ENCODE measurements around the gene SEC24C.
"Not testable (repeated sequence)": the region's sequence is repeated elsewhere in the genome, so short reads cannot be mapped to it uniquely, and the experiment has no call there.

The SEC24C gene

GRCh38 chr10:73788864-73789658 is 44.9 kb downstream of the SEC24C start:
- H3K27me3 ChIP-seq (ENCODE audit: control insufficient read depth, insufficient read depth, low read length), result no peaks in the 10 kb centered on the region
- no peak overlapping the region for H3K9ac ChIP-seq (ENCODE audit: low read depth, low read length)
- no peaks in the 10 kb centered on the region for H3K9me3 ChIP-seq (ENCODE audit: control insufficient read depth, insufficient read depth, low read length)
- no peak overlapping the region for H3K4me3 ChIP-seq (ENCODE audit: low read depth, low read length)
- H3K4me1 ChIP-seq (ENCODE audit: control insufficient read depth, insufficient read depth, low read length), result peaks cover 4% of the 10 kb centered on the region
- H3K36me3 ChIP-seq (ENCODE audit: control insufficient read depth, insufficient read depth, low read length), result peaks cover 31% of the 10 kb centered on the region

GRCh38 chr10:73789659-73790055 is 45.5 kb downstream of the SEC24C start:
- Histone ChIP-seq H3K9ac (ENCODE audit: low read depth, low read length) (no peak overlapping the region), H3K27me3 (ENCODE audit: control insufficient read depth, insufficient read depth, low read length) (no peaks in the 10 kb centered on the region), H3K4me1 (ENCODE audit: control insufficient read depth, insufficient read depth, low read length) (peaks cover 4% of the 10 kb centered on the region), H3K9me3 (ENCODE audit: control insufficient read depth, insufficient read depth, low read length) (no peaks in the 10 kb centered on the region), H3K36me3 (ENCODE audit: control insufficient read depth, insufficient read depth, low read length) (peaks cover 31% of the 10 kb centered on the region), H3K4me3 (ENCODE audit: low read depth, low read length) (no peak overlapping the region)

- H3K36me3 ChIP-seq (ENCODE audit: control insufficient read depth, insufficient read depth, low read length), result peaks cover 31% of the 10 kb centered on the region
- no peak overlapping the region for H3K4me3 ChIP-seq (ENCODE audit: low read depth, low read length)
These were observed 46.9 kb downstream of the SEC24C start for GRCh38 chr10:73790886-73791625.

GRCh38 chr10:73791871-73792400 is 47.8 kb downstream of the SEC24C start:
- peaks cover 35% of the 10 kb centered on the region for H3K36me3 ChIP-seq (ENCODE audit: control insufficient read depth, insufficient read depth, low read length)
- H3K9ac ChIP-seq (ENCODE audit: low read depth, low read length), result no peak overlapping the region
- H3K27me3 ChIP-seq (ENCODE audit: control insufficient read depth, insufficient read depth, low read length), result no peaks in the 10 kb centered on the region
- no peaks in the 10 kb centered on the region for H3K4me1 ChIP-seq (ENCODE audit: control insufficient read depth, insufficient read depth, low read length)
- H3K4me3 ChIP-seq (ENCODE audit: low read depth, low read length), result no peak overlapping the region
- no peaks in the 10 kb centered on the region for H3K9me3 ChIP-seq (ENCODE audit: control insufficient read depth, insufficient read depth, low read length)

More at GRCh38 chr10:73790886-73791625, 46.9 kb downstream of the SEC24C start:
- H3K9me3 ChIP-seq (ENCODE audit: control insufficient read depth, insufficient read depth, low read length), result no peaks in the 10 kb centered on the region
- peaks cover 4% of the 10 kb centered on the region for H3K4me1 ChIP-seq (ENCODE audit: control insufficient read depth, insufficient read depth, low read length)
- H3K9ac ChIP-seq (ENCODE audit: low read depth, low read length), result no peak overlapping the region
- H3K27me3 ChIP-seq (ENCODE audit: control insufficient read depth, insufficient read depth, low read length), result no peaks in the 10 kb centered on the region

- Histone ChIP-seq H3K4me1 (ENCODE audit: control insufficient read depth, insufficient read depth, low read length) (no peaks in the 10 kb centered on the region), H3K27me3 (ENCODE audit: control insufficient read depth, insufficient read depth, low read length) (no peaks in the 10 kb centered on the region), H3K9me3 (ENCODE audit: control insufficient read depth, insufficient read depth, low read length) (no peaks in the 10 kb centered on the region), H3K36me3 (ENCODE audit: control insufficient read depth, insufficient read depth, low read length) (peaks cover 42% of the 10 kb centered on the region), H3K4me3 (ENCODE audit: low read depth, low read length) (no peak overlapping the region), H3K9ac (ENCODE audit: low read depth, low read length) (no peak overlapping the region)
These were observed 49.3 kb downstream of the SEC24C start for GRCh38 chr10:73793456-73793855.

- not testable (repeated sequence) for H3K9ac ChIP-seq (ENCODE audit: low read depth, low read length); H3K4me1 ChIP-seq (ENCODE audit: control insufficient read depth, insufficient read depth, low read length); H3K4me3 ChIP-seq (ENCODE audit: low read depth, low read length); H3K9me3 ChIP-seq (ENCODE audit: control insufficient read depth, insufficient read depth, low read length); H3K27me3 ChIP-seq (ENCODE audit: control insufficient read depth, insufficient read depth, low read length)
- peaks cover 49% of the 10 kb centered on the region for H3K36me3 ChIP-seq (ENCODE audit: control insufficient read depth, insufficient read depth, low read length)
These were observed 51.3 kb downstream of the SEC24C start for GRCh38 chr10:73795491-73795890.

GRCh38 chr10:73796035-73796434 is 51.9 kb downstream of the SEC24C start:
- H3K36me3 ChIP-seq (ENCODE audit: control insufficient read depth, insufficient read depth, low read length), result peaks cover 49% of the 10 kb centered on the region
- not testable (repeated sequence) for H3K27me3 ChIP-seq (ENCODE audit: control insufficient read depth, insufficient read depth, low read length); H3K4me3 ChIP-seq (ENCODE audit: low read depth, low read length); H3K9me3 ChIP-seq (ENCODE audit: control insufficient read depth, insufficient read depth, low read length); H3K9ac ChIP-seq (ENCODE audit: low read depth, low read length); H3K4me1 ChIP-seq (ENCODE audit: control insufficient read depth, insufficient read depth, low read length)

- H3K36me3 ChIP-seq (ENCODE audit: control insufficient read depth, insufficient read depth, low read length), result peaks cover 49% of the 10 kb centered on the region
- H3K4me3 ChIP-seq (ENCODE audit: low read depth, low read length), result no peak overlapping the region
- H3K4me1 ChIP-seq (ENCODE audit: control insufficient read depth, insufficient read depth, low read length), result no peaks in the 10 kb centered on the region
- no peaks in the 10 kb centered on the region for H3K27me3 ChIP-seq (ENCODE audit: control insufficient read depth, insufficient read depth, low read length)
- H3K9ac ChIP-seq (ENCODE audit: low read depth, low read length), result no peak overlapping the region
- no peaks in the 10 kb centered on the region for H3K9me3 ChIP-seq (ENCODE audit: control insufficient read depth, insufficient read depth, low read length)
These were observed 52.6 kb downstream of the SEC24C start for GRCh38 chr10:73796766-73797165.

GRCh38 chr10:73797324-73798025 is 53.3 kb downstream of the SEC24C start:
- Histone ChIP-seq H3K36me3 (ENCODE audit: control insufficient read depth, insufficient read depth, low read length) (peaks cover 50% of the 10 kb centered on the region), H3K4me1 (ENCODE audit: control insufficient read depth, insufficient read depth, low read length) (no peaks in the 10 kb centered on the region), H3K4me3 (ENCODE audit: low read depth, low read length) (no peak overlapping the region), H3K9ac (ENCODE audit: low read depth, low read length) (no peak overlapping the region), H3K9me3 (ENCODE audit: control insufficient read depth, insufficient read depth, low read length) (no peaks in the 10 kb centered on the region), H3K27me3 (ENCODE audit: control insufficient read depth, insufficient read depth, low read length) (no peaks in the 10 kb centered on the region)

- Histone ChIP-seq H3K4me1 (ENCODE audit: control insufficient read depth, insufficient read depth, low read length) (no peaks in the 10 kb centered on the region), H3K4me3 (ENCODE audit: low read depth, low read length) (no peak overlapping the region), H3K9me3 (ENCODE audit: control insufficient read depth, insufficient read depth, low read length) (no peaks in the 10 kb centered on the region), H3K36me3 (ENCODE audit: control insufficient read depth, insufficient read depth, low read length) (peaks cover 56% of the 10 kb centered on the region), H3K9ac (ENCODE audit: low read depth, low read length) (no peak overlapping the region), H3K27me3 (ENCODE audit: control insufficient read depth, insufficient read depth, low read length) (no peaks in the 10 kb centered on the region)
These were observed 53.9 kb downstream of the SEC24C start for GRCh38 chr10:73798087-73798486.

GRCh38 chr10:73798927-73799560 is 54.9 kb downstream of the SEC24C start:
- Histone ChIP-seq H3K36me3 (ENCODE audit: control insufficient read depth, insufficient read depth, low read length) (peaks cover 57% of the 10 kb centered on the region), H3K27me3 (ENCODE audit: control insufficient read depth, insufficient read depth, low read length) (no peaks in the 10 kb centered on the region), H3K9ac (ENCODE audit: low read depth, low read length) (no peak overlapping the region), H3K4me3 (ENCODE audit: low read depth, low read length) (no peak overlapping the region), H3K4me1 (ENCODE audit: control insufficient read depth, insufficient read depth, low read length) (no peaks in the 10 kb centered on the region), H3K9me3 (ENCODE audit: control insufficient read depth, insufficient read depth, low read length) (no peaks in the 10 kb centered on the region)

Data from iPS-15b (cell line).